SK-N-SH treated with all-trans-retinoic acid at 6 μM for 48 hours (cell line): ENCODE measurements around the gene CRACR2A.

Source experiments
- BACH2 ChIP-seq: fragments of 250-450 bp; sonication (Bioruptor Pico); IDR thresholded peaks from 2 replicates; pipeline ENCODE4 v1.9.0; 2021; ENCODE audit warnings: mild to moderate bottlenecking, borderline replicate concordance
- GLIS3 ChIP-seq: fragments of 250-450 bp; sonication (Bioruptor Pico); IDR thresholded peaks from 2 replicates; pipeline ENCODE4 v1.5.0; 2020; ENCODE audit warnings: mild to moderate bottlenecking, moderate library complexity
- RARB ChIP-seq: fragments of 250-450 bp; sonication (Bioruptor Pico); IDR thresholded peaks from 2 replicates; pipeline ENCODE4 v1.8.0; 2021; ENCODE audit warnings: mild to moderate bottlenecking, moderate library complexity
- ZNF70 ChIP-seq: fragments of 450-650 bp; formaldehyde crosslinking; IDR thresholded peaks from 2 replicates; pipeline ENCODE4 v1.5.0; 2020; ENCODE audit warnings: mild to moderate bottlenecking, moderate library complexity
- TF ChIP-seq, protein P1 (sequence below): fragments of 250-450 bp; sonication (Bioruptor Pico); IDR thresholded peaks from 2 replicates; pipeline ENCODE4 v1.8.0; 2020; ENCODE audit warnings: mild to moderate bottlenecking, moderate library complexity, borderline replicate concordance

DNA sequence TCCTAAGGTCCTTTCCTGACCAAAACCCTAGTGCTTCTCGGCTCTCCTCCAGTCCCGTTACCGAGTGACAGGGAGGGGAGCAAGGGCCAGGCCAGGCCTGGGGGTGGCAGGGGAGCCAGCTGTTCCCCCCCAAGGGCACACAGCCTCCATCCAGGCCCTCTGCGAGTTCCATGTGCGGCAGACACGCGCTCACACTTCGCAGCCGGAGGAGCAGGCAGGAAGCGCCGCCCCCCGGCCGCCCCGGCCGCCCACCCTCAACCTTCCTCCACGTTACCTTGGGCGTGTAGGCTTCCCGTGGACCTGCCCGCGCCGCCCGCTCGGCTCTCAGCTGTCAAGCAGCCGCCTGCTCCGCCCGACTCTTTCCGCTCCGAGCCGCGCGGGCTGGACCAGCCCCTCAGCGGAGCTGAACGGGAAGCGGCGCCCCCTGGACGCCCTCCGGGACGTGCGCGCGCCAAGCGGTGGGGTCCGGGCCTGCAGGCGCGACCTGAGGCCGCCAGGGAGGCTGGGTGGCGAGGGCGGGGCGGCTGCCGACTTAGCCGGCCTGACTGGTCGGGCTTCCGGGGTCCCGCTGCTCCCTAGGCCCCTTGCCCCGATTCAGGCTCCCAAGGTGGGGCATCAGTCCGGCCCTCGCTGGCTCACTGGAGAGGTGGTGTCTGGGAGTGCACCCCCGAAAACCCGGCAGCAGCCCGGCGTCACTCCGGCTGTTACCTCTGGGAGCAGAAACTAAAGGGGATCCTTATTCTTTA, at the start of gene CRACR2A:
- TF ChIP-seq GLIS3 (CRISPR knock-in tag), result no peak
- TF ChIP-seq ZNF70, result no peak
- TF ChIP-seq, protein P1, sequence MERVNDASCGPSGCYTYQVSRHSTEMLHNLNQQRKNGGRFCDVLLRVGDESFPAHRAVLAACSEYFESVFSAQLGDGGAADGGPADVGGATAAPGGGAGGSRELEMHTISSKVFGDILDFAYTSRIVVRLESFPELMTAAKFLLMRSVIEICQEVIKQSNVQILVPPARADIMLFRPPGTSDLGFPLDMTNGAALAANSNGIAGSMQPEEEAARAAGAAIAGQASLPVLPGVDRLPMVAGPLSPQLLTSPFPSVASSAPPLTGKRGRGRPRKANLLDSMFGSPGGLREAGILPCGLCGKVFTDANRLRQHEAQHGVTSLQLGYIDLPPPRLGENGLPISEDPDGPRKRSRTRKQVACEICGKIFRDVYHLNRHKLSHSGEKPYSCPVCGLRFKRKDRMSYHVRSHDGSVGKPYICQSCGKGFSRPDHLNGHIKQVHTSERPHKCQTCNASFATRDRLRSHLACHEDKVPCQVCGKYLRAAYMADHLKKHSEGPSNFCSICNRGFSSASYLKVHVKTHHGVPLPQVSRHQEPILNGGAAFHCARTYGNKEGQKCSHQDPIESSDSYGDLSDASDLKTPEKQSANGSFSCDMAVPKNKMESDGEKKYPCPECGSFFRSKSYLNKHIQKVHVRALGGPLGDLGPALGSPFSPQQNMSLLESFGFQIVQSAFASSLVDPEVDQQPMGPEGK (CRISPR knock-in tag), result no peak
- TF ChIP-seq BACH2 (CRISPR knock-in tag), result no peak
- no peak for TF ChIP-seq RARB (CRISPR knock-in tag)
